K562 (cell line): ENCODE results near the gene DIAPH1. TPM values are rescaled to one million over a fixed set of nuclear protein-coding genes. Genes with fewer than 3 reads are reported as not detected.

Source experiments
- ATAC-seq: fragments of 200-7000 bp; cut with Tn5 transposase; 3 replicates; pipeline ENCODE4 v1.9.1; 2020; ENCODE audit warnings: moderate library complexity
- BruUV-seq: library from RNA; stranded (reverse); fragments of 400-500 nt; replicated peaks from 2 replicates; lab custom pipeline; 2021; lab: Mats Ljungman, UMichigan
- CTCF ChIA-PET: fragments of 300-600 bp; formaldehyde crosslinking; extraction: SDS; loops from one replicate; lab custom pipeline; 2021; ENCODE audit warnings: low intra/inter-chr PET ratio; lab: Yijun Ruan, JAX
- POLR2A ChIA-PET: fragments of 300-600, 350-650 bp; sonication (Branson Sonifier 250); formaldehyde crosslinking; extraction: SDS; loops from one replicate; lab custom pipeline; 2021; ENCODE audit warnings: antibody characterized with exemption, inconsistent platforms; lab: Yijun Ruan, JAX
- DNase-seq, 4 experiments: peaks; one replicate each; pipeline versions ENCODE4 v3.0.0 to v3.0.0-alpha.2; 2011 to 2018; ENCODE audit warnings: low spot score in 3 of 4, mixed read lengths in 3 of 4; ENCODE audit errors: extremely low read depth in 1 of 4
- FAIRE-seq: peaks from 2 replicates; lab custom pipeline; 2011; peaks lifted over from hg19 to GRCh38; lab: Jason Lieb, UNC
- H2AFZ ChIP-seq: 2 replicates; pipeline ENCODE4 v1.6.0; 2011; ENCODE audit warnings: low read depth, low read length, control low read depth, inconsistent platforms
- H3K27ac ChIP-seq: fragments of 200-600 bp; 3 replicates; pipeline ENCODE4 v1.8.0; 2011; ENCODE audit warnings: low read depth, mild to moderate bottlenecking, control low read depth, inconsistent platforms, low read length, moderate library complexity, mixed read lengths; ENCODE audit errors: extremely low read depth
- H3K27me3 ChIP-seq, 2 experiments: fragments of 300-600 bp in 1 of 2; 2 replicates in 1 of 2; 3 replicates in 1 of 2; pipeline versions ENCODE4 v1.6.0 to v1.8.0; 2011; ENCODE audit warnings: inconsistent platforms in 2 of 2, low read length in 2 of 2, mild to moderate bottlenecking in 1 of 2, mixed read lengths in 1 of 2, moderate library complexity in 1 of 2; ENCODE audit not compliant: control insufficient read depth in 2 of 2, insufficient read depth in 2 of 2
- H3K36me3 ChIP-seq: fragments of 300-600 bp; 3 replicates; pipeline ENCODE4 v1.8.0; 2011; ENCODE audit warnings: mild to moderate bottlenecking, low read length, inconsistent platforms; ENCODE audit not compliant: control insufficient read depth, insufficient read depth
- H3K4me1 ChIP-seq, 2 experiments: fragments of 200-600 bp in 1 of 2; replicated peaks in 1 of 2; 2 replicates in 1 of 2; 3 replicates in 1 of 2; pipeline versions ENCODE4 v1.5.1 to v1.8.0; 2011; ENCODE audit warnings: inconsistent platforms in 2 of 2, low read length in 2 of 2, mild to moderate bottlenecking in 1 of 2, mixed read lengths in 1 of 2, moderate library complexity in 1 of 2; ENCODE audit not compliant: control insufficient read depth in 2 of 2, insufficient read depth in 2 of 2
- H3K4me2 ChIP-seq: 2 replicates; pipeline ENCODE4 v1.6.1; 2011; ENCODE audit warnings: low read length, control low read depth, inconsistent platforms, mixed read lengths; ENCODE audit not compliant: insufficient read depth
- H3K4me3 ChIP-seq: fragments of 200-600 bp; sonication (generic), shearing (Covaris generic); 2 replicates; pipeline ENCODE4 v1.5.1; 2016; ENCODE audit warnings: control low read depth, inconsistent platforms
- H3K79me2 ChIP-seq: fragments of 200-600 bp; 3 replicates; pipeline ENCODE4 v1.8.0; 2011; ENCODE audit warnings: low read length, inconsistent platforms; ENCODE audit not compliant: control insufficient read depth, insufficient read depth
- H3K9ac ChIP-seq, 2 experiments: 2 replicates each; pipeline versions ENCODE4 v1.6.0 to v1.6.1; 2011; ENCODE audit warnings: low read depth in 2 of 2, low read length in 2 of 2, control low read depth in 1 of 2, inconsistent platforms in 1 of 2, mild to moderate bottlenecking in 1 of 2, mixed read lengths in 1 of 2; ENCODE audit not compliant: insufficient read depth in 1 of 2
- H3K9me1 ChIP-seq: one replicate; pipeline ENCODE4 v1.6.0; 2011; ENCODE audit warnings: inconsistent platforms, mild to moderate bottlenecking, low read length, moderate library complexity; ENCODE audit not compliant: control insufficient read depth, insufficient read depth
- H3K9me3 ChIP-seq: replicated peaks from 2 replicates; pipeline ENCODE4 v1.5.1; 2011; ENCODE audit warnings: low read depth, low read length, inconsistent platforms; ENCODE audit not compliant: control insufficient read depth, insufficient read depth
- H4K20me1 ChIP-seq: replicated peaks from 2 replicates; pipeline ENCODE4 v1.6.1; 2011; ENCODE audit warnings: low read length, inconsistent platforms, mixed read lengths; ENCODE audit not compliant: control insufficient read depth, insufficient read depth
- NFRKB ChIP-seq: fragments of 450-650 bp; IDR thresholded peaks from 2 replicates; pipeline ENCODE4 v1.6.1; 2016; ENCODE audit warnings: low read depth
- SAFB2 ChIP-seq: fragments of 200-400 bp; formaldehyde crosslinking; IDR thresholded peaks from 2 replicates; pipeline ENCODE4 v1.6.1; 2018; ENCODE audit warnings: borderline replicate concordance, low read length, low read depth, moderate library complexity; ENCODE audit not compliant: severe bottlenecking
- SRSF3 ChIP-seq: fragments of 200-400 bp; formaldehyde crosslinking; IDR thresholded peaks from 2 replicates; pipeline ENCODE4 v1.6.1; 2016; ENCODE audit warnings: mild to moderate bottlenecking, low read length, moderate library complexity; ENCODE audit not compliant: insufficient read depth
- SRSF9 ChIP-seq: fragments of 200-400 bp; formaldehyde crosslinking; IDR thresholded peaks from 2 replicates; pipeline ENCODE4 v1.6.1; 2017; ENCODE audit warnings: low read depth, low read length, borderline replicate concordance
- XRCC4 ChIP-seq: IDR thresholded peaks from one replicate; pipeline ENCODE4 v1.6.1; 2011; ENCODE audit not compliant: insufficient read depth, insufficient read length; ENCODE audit errors: extremely low read depth
- ZBED1 ChIP-seq: IDR thresholded peaks from 2 replicates; pipeline ENCODE4 v1.6.1; 2014
- ZKSCAN8 ChIP-seq: fragments of 200-800 bp; sonication (Bioruptor generic); IDR thresholded peaks from 2 replicates; pipeline ENCODE4 v1.6.1; 2016; ENCODE audit warnings: missing genetic modification characterization, missing compliant biosample characterization
- ZNF347 ChIP-seq: fragments of 450-650 bp; formaldehyde crosslinking; IDR thresholded peaks from 2 replicates; pipeline ENCODE4 v1.4.0; 2020; ENCODE audit warnings: low read depth, mild to moderate bottlenecking, moderate library complexity
- ZNF764 ChIP-seq: fragments of 250-450 bp; sonication (Bioruptor Pico); IDR thresholded peaks from 2 replicates; pipeline ENCODE4 v1.4.0; 2020; ENCODE audit warnings: low read depth, mild to moderate bottlenecking, moderate library complexity
- WGBS: fragments of 100-300 bp; shearing (Covaris generic); methylation state at CpG from one replicate; pipeline ENCODE4 v1.1.6; 2016; ENCODE audit warnings: low coverage, mixed read lengths; ENCODE audit not compliant: insufficient coverage; ENCODE audit errors: missing lambda C conversion rate; 5-methylcytosine and 5-hydroxymethylcytosine counted together
- in situ Hi-C: fragments of 300-500 bp; cut with MboI; formaldehyde crosslinking; loops from 4 replicates; pipeline ENCODE4 v1.15.0; 2018; ENCODE audit warnings: inconsistent platforms, mixed read lengths
- intact Hi-C: fragments of 100-400 bp; cut with micrococcal nuclease; formaldehyde crosslinking; loops from 2 replicates; pipeline ENCODE4 v1.14.2; 2022
- polyA plus RNA-seq, 8 experiments: library from polyadenylated mRNA; depleted of rRNA in 4 of 8; stranded (reverse) in 5 of 8; unstranded in 3 of 8; fragments of >200 nt; fragmentation: Nextera tagmentation in 2 of 8; fragmentation: Illumina TruSeq in 1 of 8; extraction: Ambion mirVana in 2 of 8; extraction: Trizol in 1 of 8; gene quantifications; 2 replicates each; pipeline versions ENCODE4 v1.2.1 to v1.2.3, GENCODE V29; 2011 to 2014; ENCODE audit warnings: inconsistent platforms in 1 of 8, missing spikeins in 1 of 8
- total RNA-seq, 7 experiments: library from RNA; depleted of rRNA in 6 of 7; stranded (reverse); fragments of >200 nt in 6 of 7; fragmentation: Illumina TruSeq in 2 of 7; extraction: Trizol in 2 of 7; gene quantifications; 2 replicates each; pipeline versions ENCODE4 v1.2.1 to v1.2.3, GENCODE V29; 2011 to 2021; ENCODE audit warnings: low replicate concordance in 1 of 7
- TF ChIP-seq, protein P1 (sequence below), 2 experiments: fragments of 450-650 bp in 1 of 2; IDR thresholded peaks; 2 replicates each; pipeline ENCODE4 v1.6.1; 2011 to 2017; ENCODE audit warnings: low read depth in 2 of 2, antibody characterized with exemption in 1 of 2, borderline replicate concordance in 1 of 2, low read length in 1 of 2, mild to moderate bottlenecking in 1 of 2, mixed read lengths in 1 of 2; ENCODE audit not compliant: control insufficient read depth in 1 of 2
- TF ChIP-seq, protein P2 (sequence below), 3 experiments: fragments of 200-800 bp in 1 of 3; sonication (Bioruptor generic) in 1 of 3; sonication (generic) in 1 of 3; formaldehyde crosslinking in 1 of 3; IDR thresholded peaks; 2 replicates each; pipeline versions ENCODE4 v1.6.1 to v1.8.0; 2016 to 2022; ENCODE audit warnings: mild to moderate bottlenecking in 2 of 3, missing compliant biosample characterization in 2 of 3, missing genetic modification characterization in 2 of 3, missing genetic modification reagents in 1 of 3
- TF ChIP-seq, protein P3 (sequence below): fragments of 450-650 bp; IDR thresholded peaks from 2 replicates; pipeline ENCODE4 v1.6.1; 2016; ENCODE audit warnings: missing biosample characterization, missing genetic modification characterization

Gene DIAPH1
- total and polyA plus RNA-seq, 9 of the 15 experiments (the other 6 are each of a cell fraction or from before 2014, with no cell fraction given), result 60.8 to 328 (median 97.8) TPM

- TF ChIP-seq, protein P1, sequence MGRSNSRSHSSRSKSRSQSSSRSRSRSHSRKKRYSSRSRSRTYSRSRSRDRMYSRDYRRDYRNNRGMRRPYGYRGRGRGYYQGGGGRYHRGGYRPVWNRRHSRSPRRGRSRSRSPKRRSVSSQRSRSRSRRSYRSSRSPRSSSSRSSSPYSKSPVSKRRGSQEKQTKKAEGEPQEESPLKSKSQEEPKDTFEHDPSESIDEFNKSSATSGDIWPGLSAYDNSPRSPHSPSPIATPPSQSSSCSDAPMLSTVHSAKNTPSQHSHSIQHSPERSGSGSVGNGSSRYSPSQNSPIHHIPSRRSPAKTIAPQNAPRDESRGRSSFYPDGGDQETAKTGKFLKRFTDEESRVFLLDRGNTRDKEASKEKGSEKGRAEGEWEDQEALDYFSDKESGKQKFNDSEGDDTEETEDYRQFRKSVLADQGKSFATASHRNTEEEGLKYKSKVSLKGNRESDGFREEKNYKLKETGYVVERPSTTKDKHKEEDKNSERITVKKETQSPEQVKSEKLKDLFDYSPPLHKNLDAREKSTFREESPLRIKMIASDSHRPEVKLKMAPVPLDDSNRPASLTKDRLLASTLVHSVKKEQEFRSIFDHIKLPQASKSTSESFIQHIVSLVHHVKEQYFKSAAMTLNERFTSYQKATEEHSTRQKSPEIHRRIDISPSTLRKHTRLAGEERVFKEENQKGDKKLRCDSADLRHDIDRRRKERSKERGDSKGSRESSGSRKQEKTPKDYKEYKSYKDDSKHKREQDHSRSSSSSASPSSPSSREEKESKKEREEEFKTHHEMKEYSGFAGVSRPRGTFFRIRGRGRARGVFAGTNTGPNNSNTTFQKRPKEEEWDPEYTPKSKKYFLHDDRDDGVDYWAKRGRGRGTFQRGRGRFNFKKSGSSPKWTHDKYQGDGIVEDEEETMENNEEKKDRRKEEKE (IDR thresholded peaks at IDR 0.05; ENCODE audit: borderline replicate concordance in 1 of 2, control insufficient read depth in 1 of 2, low read depth in 2 of 2, low read length in 1 of 2), result no peak
- TF ChIP-seq, all 486 proteins: peak for 2
Measured at GRCh38 chr5:141639357-141640050, 20.7 kb upstream of the DIAPH1 start (continued).

DNA sequence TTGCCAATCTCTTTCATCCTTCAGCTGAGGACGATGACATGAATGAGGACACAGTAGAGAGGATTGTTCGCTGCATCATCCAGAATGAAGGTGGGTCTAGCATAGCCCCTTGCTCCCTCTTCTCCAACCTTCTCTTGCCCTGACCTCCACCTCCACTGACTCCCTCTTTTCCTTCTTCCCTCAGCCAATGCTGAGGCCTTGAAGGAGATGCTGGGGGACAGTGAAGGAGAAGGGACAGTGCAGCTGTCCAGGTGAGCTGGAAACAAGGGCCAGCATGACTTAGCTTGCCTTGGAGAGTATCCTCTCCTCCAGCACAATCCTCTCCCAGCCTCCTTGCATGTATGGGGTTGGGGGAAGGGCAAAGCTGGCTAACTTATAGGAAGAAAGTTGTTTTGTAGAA, 20.0 kb upstream of the DIAPH1 start:
- ATAC-seq (no peak), FAIRE-seq (no peak), DNase-seq (no peak)
- in situ Hi-C loops (loop anchor here (5.0 kb wide), 1 partner anchor 46 kb away; no protein-coding TSS in a partner anchor), intact Hi-C loops (loop anchor here (5.0 kb wide), 1 partner anchor 46 kb away; no protein-coding TSS in a partner anchor)
- peaks cover 5% of the 10 kb centered on the region for H3K9me1 ChIP-seq
- H3K9me3 ChIP-seq, result no peaks in the 10 kb centered on the region
- no peak overlapping the region; the same call in 1 of the 3 replicates for H3K27ac ChIP-seq
- H2AFZ ChIP-seq, result no peak overlapping the region
- 91% methylated on average over 2 of the region's 2 CpGs for WGBS
- peak overlapping the region; percentile 100 for H3K4me2 ChIP-seq
- ChIA-PET CTCF (no interaction called here), POLR2A (interaction anchor here (1.8 kb wide), 1 partner anchor 13 kb away, joined by 10 read pairs; the partner anchor contains the start of gene FCHSD1)
- H3K79me2 ChIP-seq, result peaks cover 51% of the 10 kb centered on the region
- peaks cover 44 to 52% of the 10 kb centered on the region in 2 experiments for H3K4me1 ChIP-seq
- no peaks in the 10 kb centered on the region for H3K27me3 ChIP-seq
- H3K4me3 ChIP-seq, result no peak overlapping the region; the same call in 1 of the 2 replicates
- peaks cover 12% of the 10 kb centered on the region; the same call in 1 of the 2 replicates for H4K20me1 ChIP-seq
- H3K9ac ChIP-seq, result peak overlapping the region; percentile 11 to 88; a peak in 2 of 4 replicates
- BruUV-seq, result no TSS peak
- H3K36me3 ChIP-seq, result peaks cover 54% of the 10 kb centered on the region
- no peak for TF ChIP-seq ZNF764 (CRISPR knock-in tag)
- TF ChIP-seq, protein P2, sequence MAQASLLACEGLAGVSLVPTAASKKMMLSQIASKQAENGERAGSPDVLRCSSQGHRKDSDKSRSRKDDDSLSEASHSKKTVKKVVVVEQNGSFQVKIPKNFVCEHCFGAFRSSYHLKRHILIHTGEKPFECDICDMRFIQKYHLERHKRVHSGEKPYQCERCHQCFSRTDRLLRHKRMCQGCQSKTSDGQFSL (CRISPR knock-in tag; IDR thresholded peaks at IDR 0.05), result no peak
- TF ChIP-seq, protein P2 (tag; IDR thresholded peaks at IDR 0.05), result no peak
- TF ChIP-seq SRSF3, result no peak
- TF ChIP-seq ZBED1, result no peak
- TF ChIP-seq SRSF9, result no peak
- no peak for TF ChIP-seq NFRKB
- TF ChIP-seq, protein P3, sequence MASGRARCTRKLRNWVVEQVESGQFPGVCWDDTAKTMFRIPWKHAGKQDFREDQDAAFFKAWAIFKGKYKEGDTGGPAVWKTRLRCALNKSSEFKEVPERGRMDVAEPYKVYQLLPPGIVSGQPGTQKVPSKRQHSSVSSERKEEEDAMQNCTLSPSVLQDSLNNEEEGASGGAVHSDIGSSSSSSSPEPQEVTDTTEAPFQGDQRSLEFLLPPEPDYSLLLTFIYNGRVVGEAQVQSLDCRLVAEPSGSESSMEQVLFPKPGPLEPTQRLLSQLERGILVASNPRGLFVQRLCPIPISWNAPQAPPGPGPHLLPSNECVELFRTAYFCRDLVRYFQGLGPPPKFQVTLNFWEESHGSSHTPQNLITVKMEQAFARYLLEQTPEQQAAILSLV (tag), result no peak
- TF ChIP-seq XRCC4, result no peak
- no peak for TF ChIP-seq SAFB2
- TF ChIP-seq ZNF347 (CRISPR knock-in tag), result no peak
- TF ChIP-seq ZKSCAN8 (CRISPR knock-in tag), result no peak
